ENCODE results near the gene BBLN.
"Not testable (repeated sequence)": the region's sequence is repeated elsewhere in the genome, so short reads cannot be mapped to it uniquely, and the experiment has no call there.

BBLN gene, protein sequence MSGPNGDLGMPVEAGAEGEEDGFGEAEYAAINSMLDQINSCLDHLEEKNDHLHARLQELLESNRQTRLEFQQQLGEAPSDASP

DNA sequence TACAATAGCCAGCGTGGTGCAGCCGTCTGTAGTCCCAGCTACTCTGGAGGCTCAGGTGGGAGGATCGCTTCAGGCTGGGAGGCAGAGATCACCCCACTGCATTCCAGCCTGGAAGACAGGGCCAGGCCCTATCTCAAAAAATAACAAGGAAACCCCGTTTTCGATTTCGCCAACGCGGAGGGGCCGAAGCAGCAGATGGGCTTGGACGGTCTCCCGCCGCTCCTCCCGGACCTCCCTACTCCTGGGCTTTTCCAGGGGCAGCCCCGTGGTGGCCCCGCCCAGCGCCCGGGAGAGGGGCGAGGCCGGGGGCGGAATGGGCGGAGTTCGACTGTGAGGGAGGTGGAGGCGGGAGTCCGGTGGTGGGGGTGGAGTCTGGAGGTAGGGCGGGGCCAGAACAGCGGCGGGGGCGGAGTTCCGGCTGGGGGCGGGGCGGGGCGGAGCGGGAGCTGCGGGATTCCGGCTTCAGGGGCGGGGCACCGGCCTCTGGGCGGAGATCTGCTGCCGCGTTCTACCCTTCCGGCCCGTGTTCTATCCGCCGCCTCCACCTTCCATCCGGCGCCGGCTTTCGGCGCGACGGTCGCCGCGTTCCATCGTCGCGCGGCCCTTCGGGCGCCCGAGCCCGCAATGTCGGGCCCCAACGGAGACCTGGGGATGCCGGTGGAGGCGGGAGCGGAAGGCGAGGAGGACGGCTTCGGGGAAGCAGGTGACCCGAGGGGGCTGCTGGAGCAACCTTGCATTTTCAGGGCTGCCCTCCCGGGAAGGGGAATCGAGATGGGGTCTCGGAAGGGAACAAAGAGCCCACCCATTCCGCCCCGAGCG, at the start of gene BBLN:
BBLN (plus strand) TSS at position 482 of the 819 bp plus-strand sequence; CDS start at position 625, 143 bp downstream.
- peak; percentile 94 for DNase-seq (ENCODE audit: low spot score)

DNA sequence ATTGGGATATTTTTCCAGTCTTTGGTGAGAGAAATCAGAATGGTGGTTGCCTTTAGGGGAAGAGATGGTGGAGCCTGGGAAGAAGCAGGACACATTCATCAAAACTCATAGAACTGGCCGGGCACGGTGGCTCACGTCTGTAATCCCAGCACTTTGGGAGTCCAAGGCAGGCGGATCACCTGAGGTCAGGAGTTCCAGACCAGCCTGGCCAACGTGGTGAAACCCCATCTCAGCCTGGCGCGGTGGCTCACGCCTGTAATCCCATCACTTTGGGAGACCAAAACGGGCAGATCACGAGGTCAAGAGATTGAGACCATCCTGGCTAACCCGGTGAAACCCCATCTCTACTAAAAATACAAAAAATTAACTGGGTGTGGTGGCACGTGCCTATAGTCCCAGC, 48.3 kb upstream of the BBLN start:
- DNase-seq (ENCODE audit: low spot score): not testable (repeated sequence)

DNA sequence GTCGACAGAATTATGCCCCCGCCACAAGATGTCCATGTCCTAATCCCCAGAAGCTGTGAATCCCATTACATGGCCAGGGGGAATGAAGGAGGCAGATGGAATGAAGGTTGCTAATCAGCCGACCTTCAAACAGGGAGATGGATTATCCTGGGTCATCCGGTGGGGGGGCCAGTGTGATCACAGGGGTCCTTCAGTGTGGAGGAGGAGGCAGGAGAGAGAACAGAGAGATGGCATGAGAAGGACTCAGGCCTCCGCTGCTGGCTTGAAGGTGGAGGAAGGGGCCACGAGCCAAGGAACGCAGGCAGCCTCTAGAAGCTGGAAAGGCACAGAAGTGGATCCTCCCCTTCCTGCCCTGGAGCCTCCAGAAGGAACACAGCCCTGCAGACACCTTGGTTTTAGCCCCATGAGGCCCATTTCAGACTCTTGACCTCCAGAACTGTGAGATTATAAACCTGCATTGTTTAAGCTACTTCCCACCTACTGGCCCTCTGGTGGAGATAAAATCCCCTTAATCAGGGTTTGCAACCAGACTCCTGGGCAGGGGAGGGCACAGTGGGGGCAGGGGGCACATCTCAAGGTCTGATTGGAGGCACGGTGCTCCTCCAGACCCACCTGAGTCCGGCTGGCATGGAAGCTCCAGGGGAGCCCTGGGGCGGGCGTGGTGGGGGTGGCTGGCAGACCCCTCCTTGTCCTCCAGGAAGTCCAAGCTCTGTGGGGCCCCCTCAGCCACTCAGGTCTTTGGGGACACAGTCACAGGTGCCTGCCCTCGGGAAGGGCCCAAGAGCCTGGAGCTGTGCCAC, 46.3 kb upstream of the BBLN start:
- no peak for DNase-seq (ENCODE audit: low spot score)

DNA sequence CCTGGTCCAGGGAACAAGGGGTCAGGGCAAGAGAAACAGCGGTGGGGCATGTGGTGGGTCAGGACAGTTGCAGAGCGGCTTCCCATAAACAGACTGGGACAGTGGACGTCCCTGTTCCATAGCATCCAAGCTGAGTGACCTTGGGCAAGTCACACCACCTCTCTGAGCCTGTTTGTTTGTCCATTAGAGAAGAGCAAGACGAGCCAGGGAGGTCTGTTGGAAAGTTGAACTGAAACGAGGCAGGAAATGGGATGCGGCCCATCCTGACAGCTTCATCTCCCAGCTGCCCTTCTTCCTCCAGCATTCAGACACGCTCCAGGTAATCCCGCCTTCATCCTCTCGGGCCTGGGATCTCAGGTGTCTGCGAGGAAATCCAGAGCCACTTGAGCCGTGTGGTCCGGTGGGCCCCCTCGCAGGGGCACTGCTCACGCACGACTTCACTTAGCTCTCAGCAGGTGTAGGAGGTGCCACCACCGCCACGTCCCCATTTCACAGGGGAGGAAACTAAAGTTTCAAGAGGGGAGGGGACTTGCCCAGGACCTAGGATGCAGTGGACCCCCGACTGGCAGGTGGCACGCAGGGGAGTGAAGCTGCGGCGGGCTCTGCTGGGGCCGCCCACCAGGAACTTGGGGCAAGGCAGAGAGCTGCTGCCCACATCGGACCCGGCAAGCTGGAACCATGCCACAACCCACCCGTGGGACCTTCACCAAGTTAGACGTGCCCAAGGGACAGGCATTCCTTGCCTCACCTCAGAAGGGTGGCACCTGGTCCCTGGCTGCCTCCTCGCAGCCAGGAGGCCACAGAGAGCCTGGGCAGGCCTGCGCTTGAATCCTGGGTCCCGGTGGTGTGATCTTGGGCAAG, 45.5 kb upstream of the BBLN start:
- DNase-seq (ENCODE audit: low spot score): no peak

DNA sequence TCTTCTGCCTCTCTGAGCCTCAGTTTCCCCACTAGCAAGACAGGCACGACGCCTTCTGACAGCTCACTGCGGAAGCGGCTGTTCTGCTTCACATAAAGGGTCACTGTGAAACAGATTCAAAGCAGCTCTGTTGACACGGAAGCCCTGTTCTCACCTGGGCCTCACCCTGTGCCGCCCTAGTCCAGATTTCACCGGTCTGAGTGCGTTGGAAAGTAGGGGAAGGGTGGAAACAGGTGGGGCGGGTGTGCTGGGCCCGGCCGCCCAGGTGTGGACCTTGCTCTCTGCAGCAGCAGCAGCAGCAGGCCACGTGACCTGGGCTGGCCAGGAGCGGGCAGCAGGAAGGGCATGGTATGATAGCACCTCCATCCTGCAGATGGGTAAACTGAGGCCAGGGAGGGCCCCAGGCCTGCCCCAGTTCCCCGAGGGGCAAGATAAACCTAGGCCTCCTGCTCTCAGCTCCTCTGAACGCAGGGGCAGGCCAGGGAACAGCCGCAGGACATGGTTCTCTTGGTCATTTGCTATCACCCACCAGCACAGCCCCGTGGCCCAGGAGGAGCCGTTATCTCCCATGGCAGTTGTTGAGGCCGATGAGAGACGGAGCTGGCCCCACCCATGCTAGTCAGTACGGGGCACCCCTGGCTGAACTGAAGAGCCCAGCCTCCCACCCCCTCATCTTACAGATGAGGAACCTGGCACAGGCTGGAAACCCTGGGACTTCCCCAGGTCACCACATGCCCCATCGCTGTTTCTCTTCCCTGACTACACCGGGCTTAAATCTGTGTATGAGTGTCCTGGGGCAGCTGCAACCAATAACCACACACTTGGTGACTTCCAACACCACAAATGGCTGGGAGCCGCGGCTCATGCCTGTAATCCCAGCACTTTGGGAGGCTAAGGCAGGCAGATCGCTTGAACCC, 44.6 kb upstream of the BBLN start:
- DNase-seq (ENCODE audit: low spot score): peak; percentile 83

DNA sequence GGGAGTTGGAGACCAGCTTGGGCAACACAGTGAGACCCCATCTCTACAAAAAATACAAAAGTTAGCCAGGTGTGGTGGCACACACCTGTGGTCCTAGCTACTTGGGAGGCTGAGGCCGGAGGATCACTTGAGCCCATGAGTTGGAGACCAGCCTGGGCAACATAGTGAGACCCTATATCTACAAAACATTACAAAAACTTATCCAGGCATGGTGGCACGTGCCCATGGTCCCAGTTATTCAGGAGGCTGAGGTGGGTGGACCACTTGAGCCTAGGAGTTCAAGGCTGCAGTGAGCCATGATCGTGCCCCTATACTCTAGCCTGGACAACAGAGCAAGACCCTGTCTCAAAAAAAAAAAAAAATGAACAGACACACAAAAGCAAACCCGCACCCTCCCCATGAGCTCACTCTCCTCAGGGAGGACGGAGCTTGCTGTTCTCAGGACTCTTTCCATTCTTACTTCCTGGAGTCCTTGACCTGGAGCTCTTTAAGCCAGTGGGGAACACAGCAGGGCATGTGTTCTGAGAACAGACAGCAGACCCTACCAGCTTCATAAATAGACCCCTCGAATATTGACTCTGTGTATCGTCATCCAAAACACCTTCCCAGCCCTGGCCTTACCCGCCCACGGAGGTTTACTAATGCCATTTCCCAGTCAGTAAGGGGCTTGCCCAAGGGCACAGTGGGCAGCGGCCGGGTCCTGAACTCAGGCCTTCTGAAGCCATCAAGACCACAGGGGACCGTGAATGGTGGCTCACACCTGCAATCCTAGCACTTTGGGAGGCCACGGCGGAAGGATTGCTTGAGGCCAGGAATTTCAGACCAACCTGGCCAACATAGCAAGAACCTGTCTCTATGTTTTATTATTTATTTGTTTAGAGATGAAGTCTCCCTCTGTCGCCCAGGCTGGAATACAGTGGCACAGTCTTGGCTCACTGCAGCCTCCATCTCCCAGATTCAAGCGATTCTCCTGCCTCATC, 43.7 kb upstream of the BBLN start:
- no peak for DNase-seq (ENCODE audit: low spot score)

DNA sequence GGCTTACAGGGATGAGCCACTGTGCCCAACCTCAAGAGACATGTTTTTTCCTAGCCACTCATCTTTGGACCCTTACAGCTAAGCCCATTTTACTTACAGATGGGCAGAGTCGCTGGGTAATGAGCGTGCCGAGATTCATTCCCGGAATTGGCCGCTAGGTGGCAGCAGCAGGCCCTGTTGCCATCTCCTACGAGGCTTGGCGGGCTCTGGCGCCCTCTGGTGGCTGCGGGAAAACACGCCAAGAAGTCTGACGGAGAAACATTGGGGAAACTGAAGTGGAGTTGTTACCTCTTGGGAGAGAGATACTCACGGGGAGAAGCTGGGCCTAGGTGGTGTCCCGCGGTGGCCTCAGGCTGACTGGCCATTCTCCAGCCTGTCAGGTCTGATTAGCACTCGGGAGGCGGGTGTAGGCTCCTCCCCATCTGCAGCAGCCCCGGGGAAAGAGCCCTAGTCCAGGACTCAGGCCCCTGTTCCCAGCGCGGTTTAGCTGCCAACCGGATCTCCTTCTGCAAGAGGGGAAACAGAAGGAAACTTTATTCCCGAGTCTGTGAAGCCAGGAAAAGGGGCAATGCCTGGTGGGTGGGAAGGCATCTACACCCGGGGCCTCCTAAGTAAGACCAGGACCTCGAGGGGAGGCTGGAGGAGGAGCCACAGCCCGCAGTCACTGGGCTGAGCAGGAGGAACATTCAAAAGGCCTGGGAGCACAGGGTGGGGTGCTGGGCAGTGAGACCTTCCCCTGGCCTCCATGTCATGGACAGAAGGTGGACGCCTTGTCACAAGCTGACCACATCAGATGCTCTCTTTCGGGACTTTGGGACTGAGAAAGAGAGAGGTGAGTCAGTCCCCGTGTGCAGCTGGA, 42.2 kb upstream of the BBLN start:
- peak; percentile 88 for DNase-seq (ENCODE audit: low spot score)

DNA sequence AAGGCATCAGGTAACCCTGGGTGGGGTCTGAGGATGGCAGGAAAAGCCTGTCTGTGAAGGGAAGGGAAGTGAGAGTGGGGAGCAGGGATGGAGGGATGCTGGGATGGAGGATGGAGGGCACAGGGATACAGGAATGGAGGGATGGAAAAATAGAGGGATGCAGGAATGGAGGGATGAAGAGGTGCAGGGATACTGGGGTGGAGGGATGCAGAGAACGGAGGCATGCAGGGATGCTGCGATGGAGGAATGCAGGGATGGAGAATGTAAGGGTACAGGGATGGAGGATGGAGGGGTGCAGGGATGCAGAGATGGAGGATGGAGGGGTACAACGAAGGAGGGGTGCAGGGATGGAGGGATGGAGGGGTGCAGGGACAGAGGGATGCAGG, 41.6 kb upstream of the BBLN start:
- no peak for DNase-seq (ENCODE audit: low spot score)

DNA sequence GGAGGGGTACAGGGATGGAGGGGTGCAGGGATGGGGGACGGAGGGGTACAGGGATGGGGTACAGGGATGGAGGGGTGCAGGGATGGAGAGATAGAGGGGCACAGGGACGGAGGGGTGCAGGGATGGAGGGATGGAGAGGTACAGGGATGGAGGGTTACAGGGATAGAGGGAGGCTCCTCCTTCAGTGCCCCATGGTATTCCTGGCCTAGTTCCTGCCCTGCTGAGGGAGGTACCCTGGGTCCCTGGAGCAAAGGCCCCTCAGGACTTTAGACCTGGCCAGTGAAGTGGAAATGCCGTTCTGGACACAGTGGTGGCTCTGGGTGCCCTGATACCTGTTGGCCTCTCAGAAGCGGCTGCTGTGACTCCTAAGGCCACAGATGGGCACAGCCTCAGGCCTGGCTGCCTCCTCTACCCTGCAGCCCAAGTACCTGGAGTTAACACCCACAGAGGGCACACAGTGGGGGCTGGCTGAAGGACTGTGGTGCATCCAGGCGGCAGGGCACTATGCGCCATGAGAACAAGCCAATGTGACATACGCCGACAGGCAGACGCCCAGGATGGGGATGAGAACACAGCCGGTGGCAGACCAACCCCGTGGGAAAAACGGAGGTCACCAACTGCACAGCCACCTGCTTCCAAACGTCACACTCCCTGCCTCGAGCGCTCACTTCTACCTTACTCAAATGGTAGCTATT, 40.9 kb upstream of the BBLN start:
- no peak for DNase-seq (ENCODE audit: low spot score)

DNA sequence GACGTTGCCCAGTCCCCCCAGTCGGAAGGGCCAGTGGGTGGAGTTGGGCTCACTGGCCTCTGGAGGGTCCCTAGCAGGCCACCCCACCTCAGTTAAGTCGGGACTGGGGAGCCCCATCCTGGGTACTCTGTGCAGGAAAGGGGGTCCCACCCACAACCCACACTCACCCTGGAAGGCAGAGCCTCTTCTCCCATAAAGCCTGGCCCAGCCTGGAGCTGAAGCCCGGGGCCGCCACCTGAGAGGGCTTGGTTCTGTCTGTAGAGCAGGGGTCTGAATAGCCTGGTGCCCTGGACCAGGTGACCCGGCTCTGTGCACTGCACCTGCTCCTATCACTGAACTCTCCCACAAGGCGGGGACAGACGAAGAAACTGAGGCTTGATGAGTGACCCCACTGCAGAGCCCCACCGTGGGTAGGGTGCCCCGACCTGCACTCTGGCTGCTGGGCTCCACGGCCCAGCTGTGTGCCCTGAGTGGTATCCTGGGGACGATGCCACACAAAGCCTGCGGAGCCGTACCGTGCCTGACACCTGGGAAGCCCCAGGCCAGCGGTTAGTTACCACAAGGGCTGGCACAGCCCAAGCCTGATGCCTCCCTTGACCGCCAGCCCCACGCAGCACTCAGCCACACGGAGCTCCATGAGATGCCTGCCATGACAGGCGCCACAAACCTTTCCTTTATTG, 39.9 kb upstream of the BBLN start:
- DNase-seq (ENCODE audit: low spot score): no peak

DNA sequence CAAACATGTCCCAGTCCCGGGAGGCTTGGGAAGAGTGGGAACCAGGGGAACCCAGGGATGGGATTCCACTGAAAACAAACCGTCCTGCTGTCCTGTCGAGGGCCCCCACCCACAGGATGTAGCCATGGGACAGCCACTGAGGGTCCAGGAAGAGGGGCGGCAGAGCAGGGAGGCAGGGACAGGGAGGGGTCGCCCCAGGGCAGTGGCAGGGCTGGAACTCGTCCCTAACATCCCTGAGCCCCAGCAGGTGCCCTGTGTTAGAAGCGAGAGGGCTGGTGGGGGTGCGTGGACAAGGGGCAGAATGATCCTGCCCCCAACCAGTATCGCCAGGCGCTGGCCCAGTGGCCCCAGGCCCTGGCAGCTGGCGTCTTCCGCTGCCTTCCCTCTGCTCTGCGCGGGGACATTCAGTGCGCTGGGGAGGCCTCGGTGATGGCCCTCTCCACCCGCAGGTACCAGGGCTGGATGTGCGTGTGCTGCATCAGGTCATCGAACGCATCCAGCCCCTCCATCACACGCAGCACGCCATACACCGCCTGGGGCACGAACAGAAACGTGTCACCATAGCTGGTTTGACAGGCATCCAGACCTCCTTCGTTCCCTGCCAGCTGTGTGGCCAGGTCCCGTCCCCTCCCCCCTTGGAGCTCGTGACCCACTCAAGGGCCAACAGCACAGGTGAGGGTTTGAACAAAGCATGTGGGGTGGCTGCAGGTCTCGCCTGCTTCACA, 39.2 kb upstream of the BBLN start:
- no peak for DNase-seq (ENCODE audit: low spot score)

DNA sequence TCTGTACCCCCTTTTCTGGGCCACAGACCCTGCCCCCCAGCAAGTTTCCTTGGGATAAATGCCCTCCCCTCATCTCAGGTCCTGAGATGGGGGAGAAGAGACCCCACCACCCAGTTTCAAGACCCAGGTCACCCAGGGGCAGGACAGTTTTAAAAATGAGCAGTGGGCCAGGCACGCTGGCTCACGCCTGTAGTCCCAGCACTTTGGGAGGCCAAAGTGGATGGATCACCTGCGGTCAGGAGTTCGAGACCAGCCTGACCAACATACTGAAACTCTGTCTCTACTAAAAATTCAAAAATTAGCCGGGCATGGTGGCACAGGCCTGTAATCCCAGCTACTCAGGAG, 38.6 kb upstream of the BBLN start:
- DNase-seq (ENCODE audit: low spot score): no peak

DNA sequence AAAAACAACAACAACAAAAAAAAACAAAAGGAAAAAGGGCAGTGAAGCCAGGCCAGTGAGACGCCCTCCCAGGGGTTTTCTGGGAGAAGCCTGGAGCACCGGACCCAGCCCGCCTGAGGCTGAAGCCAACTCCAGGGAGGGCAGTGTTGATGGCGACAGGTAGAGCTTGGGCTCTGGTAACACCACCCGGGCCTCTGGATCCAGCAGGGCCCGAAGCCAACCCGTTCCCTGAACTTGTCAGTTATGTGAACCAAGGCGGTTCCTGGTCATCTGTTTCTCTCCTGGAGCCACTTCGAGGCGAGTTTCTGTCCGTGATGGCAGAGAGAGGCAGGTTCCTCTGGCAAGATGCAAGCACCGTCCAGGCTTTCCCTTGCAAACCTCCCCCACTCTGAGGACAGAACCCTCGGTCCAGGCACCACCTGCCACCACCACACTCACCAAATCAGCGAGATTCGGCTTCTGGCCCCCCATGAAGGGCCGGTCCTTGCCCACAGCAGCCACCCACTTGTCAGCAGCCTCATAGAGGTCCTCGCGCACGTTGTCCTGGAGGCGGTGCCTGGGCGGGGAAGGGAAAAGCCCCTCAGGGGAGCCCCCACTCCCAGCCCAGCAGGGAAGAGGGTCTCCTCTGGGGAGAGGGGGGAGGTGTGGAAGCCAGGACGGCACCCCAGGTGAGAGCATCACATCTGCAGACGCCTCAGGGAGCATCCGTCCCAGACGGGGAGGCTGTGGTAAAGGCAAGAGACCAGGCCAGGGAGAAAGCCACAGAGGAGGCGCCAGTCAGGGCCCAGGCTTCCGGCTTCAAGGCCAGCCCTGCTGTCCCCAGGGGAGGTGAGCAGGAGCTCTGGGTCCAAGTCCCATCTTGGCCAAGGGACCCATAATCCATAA, 37.9 kb upstream of the BBLN start:
- DNase-seq (ENCODE audit: low spot score): no peak

DNA sequence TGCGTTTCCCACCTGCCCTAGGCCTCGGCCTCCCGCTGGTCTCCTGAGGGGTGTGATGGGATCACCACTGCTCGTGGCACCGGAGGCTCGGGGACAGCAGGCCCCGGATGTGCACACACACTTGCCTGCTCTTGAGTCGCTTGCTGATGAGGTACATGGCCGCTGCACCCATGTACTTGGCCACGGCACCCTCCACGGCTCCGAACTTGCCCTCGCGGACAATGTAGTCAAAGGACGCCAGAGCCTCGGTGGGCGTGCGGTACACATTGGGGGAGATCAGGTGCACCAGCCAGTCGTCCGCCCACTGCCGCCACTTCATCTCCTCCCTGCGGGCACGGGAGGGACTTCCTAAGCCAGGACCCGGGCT, 37.3 kb upstream of the BBLN start:
- DNase-seq (ENCODE audit: low spot score): no peak

DNA sequence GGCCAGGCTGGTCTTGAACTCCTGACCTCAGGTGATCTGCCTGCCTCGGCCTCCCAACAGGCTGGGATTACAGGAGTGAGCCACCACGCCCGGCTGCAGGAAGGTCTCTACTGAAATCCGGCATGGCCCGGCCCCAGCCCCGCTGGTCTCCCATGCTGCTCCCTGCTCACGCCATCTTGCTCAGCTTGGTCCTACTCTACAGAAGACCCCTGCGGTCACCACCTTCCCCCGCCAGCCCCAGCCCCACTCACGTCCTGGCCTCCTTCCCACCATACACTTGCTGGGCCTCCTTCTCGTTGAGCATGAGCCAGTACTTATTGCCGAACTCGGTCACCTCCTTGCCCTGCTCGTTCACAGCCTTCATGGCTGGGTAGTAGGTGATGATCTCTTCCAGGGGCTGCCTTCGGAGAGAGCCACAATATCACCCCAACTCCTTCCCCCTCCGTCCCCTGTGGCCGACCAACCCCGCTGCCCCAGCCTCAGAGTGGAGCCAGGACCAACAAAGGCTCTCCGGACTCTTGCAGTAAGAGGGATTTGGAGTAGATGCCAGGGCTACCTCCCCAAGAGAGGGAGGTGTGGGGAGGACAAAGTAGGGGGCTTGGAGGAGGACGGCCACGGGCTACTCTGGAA, 36.5 kb upstream of the BBLN start:
- DNase-seq (ENCODE audit: low spot score): no peak

DNA sequence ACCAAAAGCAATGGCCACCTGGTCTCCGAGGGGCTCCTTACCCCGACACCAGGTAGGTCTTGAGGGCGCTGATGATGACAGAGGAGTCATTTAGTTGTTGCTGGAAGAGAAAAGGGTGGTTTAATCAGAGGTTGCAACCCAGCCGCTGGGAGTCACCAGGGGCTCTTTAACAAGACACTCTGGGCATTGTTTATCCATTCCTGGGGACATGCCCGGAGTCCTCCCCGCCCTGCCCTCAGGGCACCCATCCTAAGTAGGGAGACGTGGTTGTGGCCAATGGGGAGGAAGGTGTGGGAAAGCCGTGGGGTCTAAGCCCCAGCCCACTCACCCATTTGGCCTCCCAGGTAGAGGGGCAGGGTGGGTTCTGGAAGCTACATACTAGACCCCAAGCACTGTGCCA, 35.6 kb upstream of the BBLN start:
- no peak for DNase-seq (ENCODE audit: low spot score)
